DMS 273 treated with DMSO at 0.1 percent for 48 hours (cell line): Measurements from ENCODE around the gene DNAAF8.

ENCODE experiments used
- DNase-seq: peaks from one replicate; lab custom pipeline; 2025; lab: John Stamatoyannopoulos, UW

Gene DNAAF8

GRCh38 chr16:4752351-4753100 lies 18.2 kb downstream of the DNAAF8 start:
- DNase-seq, result no peak

DNA sequence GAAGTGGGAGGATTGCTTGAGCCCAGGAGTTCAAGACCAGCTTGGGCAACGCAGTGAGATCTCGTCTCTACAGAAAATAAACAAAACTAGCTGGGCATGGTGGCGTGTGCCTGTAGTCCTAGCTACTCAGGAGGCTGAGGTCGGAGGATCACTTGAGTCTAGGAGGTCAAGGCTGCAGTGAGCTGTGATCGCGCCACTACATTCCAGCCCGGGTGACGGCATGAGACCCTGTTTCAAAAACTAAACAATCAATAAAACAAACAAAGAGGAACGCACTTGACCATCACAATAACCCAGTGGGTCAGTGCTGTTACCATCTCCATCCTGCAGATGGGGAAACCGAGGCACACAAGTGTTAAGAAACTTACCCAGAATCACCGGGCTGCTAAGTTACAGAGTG lies 18.9 kb downstream of the DNAAF8 start:
- no peak for DNase-seq

- no peak for DNase-seq
These were observed 20.5 kb downstream of the DNAAF8 start for GRCh38 chr16:4754865-4755264.

- DNase-seq, result no peak
These were observed 21.4 kb downstream of the DNAAF8 start for GRCh38 chr16:4755687-4756086.

DNA sequence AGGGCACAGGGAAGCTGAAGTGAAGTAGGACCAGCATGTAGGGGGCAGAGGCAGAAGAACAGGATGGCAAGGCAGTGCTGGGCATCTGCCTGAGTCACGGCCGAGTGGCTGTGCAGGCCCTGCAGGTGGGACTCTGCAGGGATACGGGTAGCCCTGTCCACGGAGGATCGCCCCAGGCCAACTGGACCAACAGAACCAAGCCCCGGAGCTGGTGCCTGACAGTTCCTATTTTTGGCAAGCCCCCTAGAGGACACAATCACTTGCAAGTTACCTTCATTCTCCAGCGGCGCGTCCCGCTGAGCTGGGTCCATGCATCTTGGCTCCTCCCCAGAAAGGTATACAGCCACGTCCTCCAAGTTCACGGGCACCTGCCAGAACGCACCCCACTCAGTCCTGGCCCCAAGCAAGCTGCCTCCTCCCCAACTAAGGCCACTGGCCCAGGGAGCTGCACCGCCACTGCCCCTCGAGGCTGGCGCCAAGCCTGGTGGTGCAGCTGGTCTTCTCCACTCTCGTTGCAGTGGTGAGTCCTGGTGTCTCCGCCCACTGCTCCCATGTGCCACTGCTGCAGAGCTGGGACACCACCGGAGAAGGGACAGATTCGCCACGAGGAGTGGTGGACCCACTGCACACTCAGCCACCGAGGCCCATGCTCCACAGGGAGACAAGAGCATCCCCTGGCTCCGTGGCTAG lies 26.0 kb downstream of the DNAAF8 start:
- no peak for DNase-seq

- DNase-seq, result no peak
These were observed 27.9 kb downstream of the DNAAF8 start for GRCh38 chr16:4762205-4762604.

- no peak for DNase-seq
These were observed 29.5 kb downstream of the DNAAF8 start for GRCh38 chr16:4763791-4764190.

GRCh38 chr16:4765511-4766474 lies 31.5 kb downstream of the DNAAF8 start:
- DNase-seq, result no peak

GRCh38 chr16:4766875-4767628 lies 32.7 kb downstream of the DNAAF8 start, which contains the start of gene ZNF500:
Gene ZNF500, minus strand, starts transcription at chr16:4767162. Its CDS starts 1,184 bp downstream, at chr16:4765978.
- DNase-seq, result peak; percentile 91

- DNase-seq, result no peak
These were observed 33.7 kb downstream of the DNAAF8 start for GRCh38 chr16:4767872-4768548.

GRCh38 chr16:4768549-4769305 lies 34.4 kb downstream of the DNAAF8 start:
- peak; percentile 89 for DNase-seq

- no peak for DNase-seq
These were observed 34.9 kb downstream of the DNAAF8 start for GRCh38 chr16:4769306-4769638.

GRCh38 chr16:4771646-4772045 lies 37.3 kb downstream of the DNAAF8 start:
- no peak for DNase-seq

DNA sequence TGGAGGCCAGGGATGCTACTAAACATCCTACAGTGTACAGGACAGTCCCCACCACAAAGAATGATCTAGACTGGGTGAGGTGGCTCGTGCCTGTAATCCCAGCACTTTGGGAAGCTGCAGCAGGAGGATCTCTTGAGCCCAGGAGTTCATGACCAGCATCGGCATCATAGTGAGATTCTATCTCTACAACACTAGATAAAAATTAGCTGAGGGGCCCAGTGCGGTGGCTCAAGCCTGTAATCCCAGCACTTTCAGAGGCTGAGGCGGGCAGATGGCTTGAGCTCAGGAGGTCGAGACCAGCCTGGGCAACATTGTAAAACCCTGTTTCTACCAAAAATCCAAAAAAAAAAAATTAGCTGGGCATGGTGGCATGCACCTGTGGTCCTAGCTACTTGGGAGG lies 38.0 kb downstream of the DNAAF8 start:
- DNase-seq, result no peak

DNA sequence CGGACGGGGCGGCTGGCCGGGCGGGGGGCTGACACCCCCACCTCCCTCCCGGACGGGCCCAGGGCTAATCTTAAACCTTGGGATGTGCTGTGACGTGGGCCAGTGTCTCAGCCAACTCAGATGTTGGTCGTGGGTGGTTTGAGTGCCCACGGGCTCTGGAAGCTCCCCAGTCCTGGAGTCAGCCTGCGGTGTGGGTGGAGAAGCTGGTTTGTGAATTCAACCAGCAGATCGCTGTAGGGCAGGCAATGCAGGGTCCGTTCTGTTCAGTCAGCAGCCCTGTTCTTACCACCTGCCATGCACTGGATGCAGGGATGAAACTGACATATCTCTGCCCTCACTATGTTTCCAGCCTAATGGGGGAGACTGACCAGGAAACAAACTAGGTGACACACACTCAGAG lies 40.7 kb downstream of the DNAAF8 start:
- DNase-seq, result no peak

DNA sequence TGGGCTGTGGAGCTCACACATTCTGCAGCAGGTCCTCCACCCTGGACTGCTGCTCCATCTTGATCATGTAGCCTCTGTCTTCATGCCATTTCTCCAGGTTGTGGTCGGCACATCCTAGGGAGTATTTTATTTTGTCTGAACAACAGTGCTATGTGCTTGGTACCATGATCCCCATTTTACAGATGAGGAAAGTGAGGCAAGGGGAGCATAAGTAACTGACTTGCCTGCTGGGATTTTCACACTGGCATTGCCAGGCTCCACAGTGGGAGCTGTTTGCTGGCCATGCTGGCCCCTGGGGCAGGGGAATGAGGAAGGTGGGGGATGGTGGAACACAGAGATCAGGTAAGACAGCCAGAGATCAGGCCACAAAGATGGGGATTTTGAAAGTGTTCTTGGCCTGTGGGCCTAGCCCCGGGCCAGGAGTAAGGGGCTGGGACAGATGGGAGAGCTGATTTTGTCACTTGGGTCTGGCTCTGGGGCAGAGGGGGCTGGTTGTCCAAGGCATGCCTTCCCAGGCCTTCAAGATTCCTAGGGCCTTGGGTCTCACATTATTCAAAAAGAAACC lies 41.9 kb downstream of the DNAAF8 start:
- DNase-seq, result no peak

DNA sequence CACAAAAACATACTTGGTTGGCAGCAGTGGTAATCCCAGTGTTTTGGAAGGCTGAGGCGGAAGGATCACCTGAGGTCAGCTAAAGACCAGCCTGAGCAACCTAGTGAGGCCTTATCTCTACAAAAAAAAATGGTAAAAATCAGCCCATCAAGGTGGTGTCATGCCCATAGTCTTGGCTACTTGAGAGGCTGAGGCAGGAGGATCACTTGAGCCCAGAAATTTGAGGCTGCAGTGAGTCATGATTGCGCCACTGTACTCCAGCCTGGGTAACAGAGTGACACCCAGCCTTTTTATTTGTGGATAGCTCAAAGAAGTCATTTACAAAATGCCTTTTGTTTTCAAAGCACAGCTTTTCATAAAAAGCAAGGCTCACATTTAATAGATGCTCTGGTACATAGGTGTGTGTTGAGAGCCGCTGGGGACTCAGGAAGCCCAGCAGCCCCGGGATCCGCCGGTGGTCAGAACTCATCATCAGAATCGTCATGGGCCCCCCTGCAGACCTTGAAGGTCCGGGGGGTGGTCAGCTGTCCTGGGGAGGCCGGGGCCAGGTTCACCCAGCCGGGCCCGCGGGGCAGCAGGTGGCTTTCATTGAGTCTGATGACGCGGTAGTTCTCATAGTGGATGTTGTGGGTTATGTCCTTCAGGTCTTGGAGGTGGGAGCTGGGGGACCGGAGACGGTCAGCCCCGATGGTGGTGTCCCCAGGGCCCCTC lies 43.2 kb downstream of the DNAAF8 start:
- no peak for DNase-seq

DNA sequence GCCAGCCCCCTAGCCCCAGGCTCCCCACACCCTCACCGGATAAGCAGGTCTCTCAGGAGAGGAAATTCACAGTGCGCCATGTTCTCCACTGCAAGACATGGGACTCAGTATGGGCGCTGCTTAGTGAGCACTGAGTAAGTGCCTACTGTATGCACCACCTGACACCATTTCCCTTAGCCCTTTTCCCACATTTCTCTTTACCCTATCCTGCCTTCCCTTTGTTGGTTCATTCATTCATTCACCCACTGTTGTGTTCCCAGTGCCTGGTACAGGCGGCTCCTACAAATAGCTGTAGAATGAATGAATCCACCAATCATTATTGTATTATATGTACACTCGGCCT lies 43.7 kb downstream of the DNAAF8 start:
- DNase-seq, result no peak

- DNase-seq, result no peak
These were observed 45.9 kb downstream of the DNAAF8 start for GRCh38 chr16:4780235-4780634.
